Fibroblast of pulmonary artery (primary cell): ENCODE measurements around the gene TMEM94.

Experiments used
- DNase-seq: peaks from one replicate; pipeline ENCODE4 v3.0.0-alpha.2; 2010; ENCODE audit warnings: low read depth
- H3K4me3 ChIP-seq: replicated peaks from 2 replicates; pipeline ENCODE4 v1.5.1; 2011; ENCODE audit warnings: low read depth, mild to moderate bottlenecking, control low read depth, low read length, moderate library complexity
- TF ChIP-seq, protein P1 (sequence below): IDR thresholded peaks from 2 replicates; pipeline ENCODE4 v1.5.1; 2011; ENCODE audit warnings: mild to moderate bottlenecking, control low read depth, low read length, inconsistent platforms; ENCODE audit errors: missing control alignments

The TMEM94 gene

DNA sequence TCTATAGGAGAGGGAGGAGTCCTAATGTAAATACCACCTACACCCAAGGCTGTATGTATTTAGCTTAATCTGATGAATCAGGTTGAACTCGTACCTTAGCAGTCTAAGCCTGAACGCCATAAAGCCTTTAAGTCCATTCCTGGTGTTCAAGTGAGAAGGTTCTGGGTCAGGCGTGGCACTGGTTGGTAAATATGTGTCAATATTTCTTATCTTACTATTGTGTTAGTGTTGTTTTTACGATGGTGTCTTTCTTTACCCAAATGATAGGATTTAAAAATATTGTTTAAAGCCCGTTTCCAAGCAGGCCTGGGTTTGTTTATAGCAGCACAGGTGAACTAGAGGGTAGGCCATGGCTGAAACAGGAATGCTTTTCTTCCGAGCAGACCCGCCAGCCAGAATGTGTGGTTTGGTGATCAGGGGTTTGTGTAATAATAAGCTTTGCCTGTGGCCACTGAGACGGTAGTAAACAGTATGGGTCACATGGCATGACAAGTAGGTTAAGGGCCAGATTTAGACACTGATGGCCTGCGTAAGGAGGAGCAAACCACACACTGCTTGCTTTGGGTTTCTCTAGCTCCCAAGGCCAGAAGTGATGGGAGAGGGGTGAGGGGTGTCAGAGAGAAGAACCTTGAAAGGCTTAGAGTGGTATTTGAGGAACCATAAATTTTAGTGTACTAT lies 3.3 kb downstream of the TMEM94 start:
- DNase-seq = no peak
- TF ChIP-seq, protein P1, sequence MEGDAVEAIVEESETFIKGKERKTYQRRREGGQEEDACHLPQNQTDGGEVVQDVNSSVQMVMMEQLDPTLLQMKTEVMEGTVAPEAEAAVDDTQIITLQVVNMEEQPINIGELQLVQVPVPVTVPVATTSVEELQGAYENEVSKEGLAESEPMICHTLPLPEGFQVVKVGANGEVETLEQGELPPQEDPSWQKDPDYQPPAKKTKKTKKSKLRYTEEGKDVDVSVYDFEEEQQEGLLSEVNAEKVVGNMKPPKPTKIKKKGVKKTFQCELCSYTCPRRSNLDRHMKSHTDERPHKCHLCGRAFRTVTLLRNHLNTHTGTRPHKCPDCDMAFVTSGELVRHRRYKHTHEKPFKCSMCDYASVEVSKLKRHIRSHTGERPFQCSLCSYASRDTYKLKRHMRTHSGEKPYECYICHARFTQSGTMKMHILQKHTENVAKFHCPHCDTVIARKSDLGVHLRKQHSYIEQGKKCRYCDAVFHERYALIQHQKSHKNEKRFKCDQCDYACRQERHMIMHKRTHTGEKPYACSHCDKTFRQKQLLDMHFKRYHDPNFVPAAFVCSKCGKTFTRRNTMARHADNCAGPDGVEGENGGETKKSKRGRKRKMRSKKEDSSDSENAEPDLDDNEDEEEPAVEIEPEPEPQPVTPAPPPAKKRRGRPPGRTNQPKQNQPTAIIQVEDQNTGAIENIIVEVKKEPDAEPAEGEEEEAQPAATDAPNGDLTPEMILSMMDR = no peak
- H3K4me3 ChIP-seq = no peak overlapping the region

DNA sequence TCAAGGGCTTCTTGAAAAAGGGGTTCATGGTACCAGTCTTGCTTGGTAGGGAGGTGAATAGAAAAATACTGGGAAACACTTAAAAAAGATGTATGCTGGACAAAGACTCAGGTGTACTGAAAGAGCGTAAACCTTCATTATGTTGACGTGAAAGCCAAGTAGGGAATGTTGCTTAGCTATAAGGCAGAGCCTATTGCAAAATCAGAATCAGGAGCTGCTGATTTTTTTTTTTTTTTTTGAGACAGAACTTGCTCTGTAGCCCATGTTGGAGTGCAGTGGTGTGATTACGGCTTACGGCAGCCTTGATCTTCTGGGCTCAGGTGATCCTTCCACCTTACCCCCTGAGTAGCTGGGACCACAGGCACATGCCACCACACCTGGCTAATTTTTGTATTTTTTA lies 3.9 kb downstream of the TMEM94 start:
- H3K4me3 ChIP-seq = no peak overlapping the region
- TF ChIP-seq, protein P1 = no peak
- DNase-seq = no peak

DNA sequence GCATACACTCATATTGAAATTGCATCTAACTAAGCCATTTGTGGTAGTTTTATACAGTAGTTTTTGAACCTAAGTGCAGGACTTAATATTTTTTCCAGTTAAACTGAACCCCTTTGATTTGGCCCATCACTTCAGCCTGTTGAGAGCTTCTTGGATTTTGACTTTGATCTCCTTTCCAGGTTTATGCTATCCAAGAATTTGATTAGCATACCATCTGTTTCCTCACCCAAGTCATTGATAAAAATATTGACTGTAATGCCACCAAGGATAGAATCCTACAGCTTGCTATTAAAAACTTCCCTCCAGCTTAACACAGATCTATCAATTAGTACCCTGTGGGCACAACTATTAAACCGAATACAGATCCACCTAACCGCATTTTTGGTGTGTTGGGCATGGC lies 7.2 kb downstream of the TMEM94 start:
- TF ChIP-seq, protein P1 = no peak
- no peak for DNase-seq
- no peak overlapping the region for H3K4me3 ChIP-seq

DNA sequence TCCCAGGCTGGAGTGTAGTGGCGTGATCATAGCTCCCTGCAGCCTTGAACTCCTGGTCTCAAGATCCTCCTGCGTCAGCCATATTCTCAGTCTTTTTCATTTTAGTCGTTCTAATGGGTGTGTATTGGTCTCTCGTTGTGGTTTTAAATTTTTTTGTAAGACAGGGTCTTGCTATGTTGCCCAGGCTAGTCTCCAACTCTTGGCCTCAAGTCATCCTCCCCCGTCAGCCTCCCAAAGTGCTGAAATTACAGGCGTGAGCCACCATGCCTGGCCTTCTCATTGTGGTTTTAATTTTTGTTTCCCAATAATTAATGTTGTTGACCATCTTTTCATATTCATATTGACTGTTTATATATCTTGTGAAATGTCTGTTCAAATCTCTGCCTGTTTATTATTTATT lies 8.6 kb downstream of the TMEM94 start:
- no peak for DNase-seq
- no peak overlapping the region for H3K4me3 ChIP-seq
- TF ChIP-seq, protein P1 = no peak

DNA sequence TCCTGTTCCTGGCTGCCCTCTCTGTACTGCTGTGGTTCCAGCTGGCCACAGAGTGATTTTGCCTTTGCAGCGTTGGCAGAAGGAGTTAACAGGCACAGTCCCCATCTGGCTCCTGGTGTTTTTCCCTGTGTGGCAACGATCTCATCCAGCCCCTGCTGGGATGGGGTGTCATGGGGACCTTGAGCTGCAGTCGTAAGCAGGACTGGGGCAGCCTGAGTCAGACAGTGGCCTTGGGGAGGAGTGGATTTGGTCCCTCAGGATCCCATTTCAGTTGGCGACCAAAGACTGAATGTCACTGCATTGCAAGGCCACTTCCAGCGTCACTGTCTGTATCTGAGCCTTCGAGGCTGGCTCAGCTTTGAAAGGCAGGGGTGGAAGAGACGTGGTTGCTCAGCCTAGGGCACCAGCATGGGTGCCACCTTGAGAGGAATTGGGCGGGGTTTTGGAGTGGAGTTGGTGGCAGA lies 11.9 kb downstream of the TMEM94 start:
- DNase-seq = no peak
- no peak overlapping the region for H3K4me3 ChIP-seq
- TF ChIP-seq, protein P1 = no peak

DNA sequence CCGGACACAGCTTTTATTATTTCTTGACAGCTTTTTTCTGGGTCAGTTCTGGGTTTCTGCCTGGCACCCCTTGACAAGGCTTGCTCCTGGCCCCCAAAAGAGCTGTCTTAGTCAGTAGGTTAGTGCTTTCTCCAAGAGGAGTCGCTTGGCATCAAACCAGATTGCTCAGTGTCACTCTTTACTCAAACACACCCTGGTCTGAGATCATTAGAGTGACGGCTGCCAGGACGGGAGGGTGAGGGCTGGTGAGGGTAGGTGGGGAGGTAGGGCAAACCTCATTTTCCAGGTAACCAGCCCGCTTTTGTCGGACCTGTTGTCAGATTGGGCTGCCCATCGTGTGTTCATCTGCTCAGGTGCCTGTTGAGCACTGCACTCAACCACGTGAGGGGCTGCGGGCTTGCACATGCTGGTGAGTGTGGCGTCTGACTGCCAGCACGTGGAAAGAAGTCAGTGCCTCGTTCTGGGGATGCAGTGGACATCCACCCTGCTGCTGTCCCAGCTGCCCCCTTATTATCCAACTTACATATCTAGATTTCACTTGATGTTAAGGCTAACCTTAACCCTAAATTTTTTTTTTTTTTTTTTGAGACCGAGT lies 12.4 kb downstream of the TMEM94 start:
- no peak overlapping the region for H3K4me3 ChIP-seq
- TF ChIP-seq, protein P1 = no peak
- no peak for DNase-seq

DNA sequence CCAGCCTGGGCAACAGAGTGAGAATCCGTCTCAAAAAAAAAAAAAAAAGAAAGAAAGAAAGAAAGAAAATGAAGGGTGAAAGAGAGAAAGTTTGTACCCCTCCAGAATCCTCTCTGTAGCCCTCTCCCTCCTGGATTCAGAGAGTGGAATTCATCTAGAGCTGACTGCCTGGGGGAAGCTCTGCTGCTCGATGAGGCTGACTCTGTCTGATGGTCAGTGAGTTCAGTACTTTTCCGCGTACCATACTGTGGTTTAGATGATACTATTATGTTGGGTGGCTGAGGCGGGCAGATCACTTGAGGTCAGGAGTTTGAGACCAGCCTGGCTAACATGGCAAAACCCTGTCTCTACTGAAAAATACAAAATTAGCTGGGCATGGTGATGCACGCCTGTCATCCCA lies 14.8 kb downstream of the TMEM94 start:
- TF ChIP-seq, protein P1 = no peak
- H3K4me3 ChIP-seq = no peak overlapping the region
- no peak for DNase-seq
